HG03571 (cell line): ENCODE measurements around the gene SLC39A11.

Experiments
- ATAC-seq: cut with Tn5 transposase; IDR thresholded peaks from one replicate; pipeline ENCODE4 v1.9.1; 2021; ENCODE audit not compliant: unreplicated experiment

The SLC39A11 gene

DNA sequence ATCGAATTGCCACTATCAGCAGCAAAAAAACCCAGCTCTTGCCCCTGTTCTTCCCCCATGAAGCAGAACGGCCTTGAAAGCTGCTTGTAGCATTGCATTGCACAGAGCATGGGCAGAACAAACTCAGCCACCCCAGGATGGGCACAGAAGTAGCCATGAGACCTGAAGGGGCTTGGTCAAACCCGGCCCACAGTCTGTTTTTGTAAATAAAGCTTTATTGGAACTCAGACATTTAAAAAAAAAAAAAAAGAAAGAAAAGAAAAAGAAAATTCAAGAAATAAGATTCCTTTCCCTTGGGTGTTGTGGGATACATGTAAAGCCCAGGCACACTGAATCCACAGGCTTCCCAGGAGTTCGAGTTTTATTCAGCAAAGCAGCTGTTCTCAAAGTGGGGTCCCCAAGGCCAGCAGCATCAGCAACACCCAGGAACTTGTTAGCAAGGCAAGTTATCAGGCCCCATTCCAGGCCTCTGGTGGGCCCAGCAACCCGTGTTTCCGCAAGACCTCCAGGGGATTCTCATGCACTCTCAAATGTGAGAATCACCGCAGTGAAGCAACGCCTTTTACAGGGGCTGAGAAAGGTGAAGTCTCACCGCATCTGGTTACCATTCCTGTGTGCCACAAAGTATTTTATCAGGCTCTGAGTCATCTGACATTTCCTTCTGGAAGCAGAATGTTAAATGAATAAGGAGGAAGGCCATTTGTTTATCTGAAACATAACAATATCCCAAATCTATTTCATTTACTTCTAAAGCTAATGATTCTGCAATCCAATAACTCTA, 108.2 kb downstream of the SLC39A11 start:
- ATAC-seq, result no peak

DNA sequence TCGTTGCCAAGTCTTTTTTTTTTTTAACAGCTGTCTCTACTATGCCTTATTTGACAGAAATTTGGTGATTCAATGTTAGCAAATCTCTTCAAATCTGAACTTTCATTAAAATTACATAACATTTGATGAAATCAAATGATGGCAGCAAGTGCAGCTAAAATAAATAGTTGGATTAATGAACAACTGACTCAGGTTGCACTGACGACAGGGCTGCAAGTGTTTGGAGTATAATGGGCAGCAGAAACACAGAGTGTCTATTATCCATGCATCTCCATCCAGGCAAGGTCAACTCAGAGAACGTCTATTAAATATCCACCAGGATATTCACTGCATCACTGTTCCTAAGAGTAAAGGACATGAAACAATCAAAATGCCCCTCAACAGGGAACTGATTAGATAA, 109.8 kb downstream of the SLC39A11 start:
- ATAC-seq, result no peak

DNA sequence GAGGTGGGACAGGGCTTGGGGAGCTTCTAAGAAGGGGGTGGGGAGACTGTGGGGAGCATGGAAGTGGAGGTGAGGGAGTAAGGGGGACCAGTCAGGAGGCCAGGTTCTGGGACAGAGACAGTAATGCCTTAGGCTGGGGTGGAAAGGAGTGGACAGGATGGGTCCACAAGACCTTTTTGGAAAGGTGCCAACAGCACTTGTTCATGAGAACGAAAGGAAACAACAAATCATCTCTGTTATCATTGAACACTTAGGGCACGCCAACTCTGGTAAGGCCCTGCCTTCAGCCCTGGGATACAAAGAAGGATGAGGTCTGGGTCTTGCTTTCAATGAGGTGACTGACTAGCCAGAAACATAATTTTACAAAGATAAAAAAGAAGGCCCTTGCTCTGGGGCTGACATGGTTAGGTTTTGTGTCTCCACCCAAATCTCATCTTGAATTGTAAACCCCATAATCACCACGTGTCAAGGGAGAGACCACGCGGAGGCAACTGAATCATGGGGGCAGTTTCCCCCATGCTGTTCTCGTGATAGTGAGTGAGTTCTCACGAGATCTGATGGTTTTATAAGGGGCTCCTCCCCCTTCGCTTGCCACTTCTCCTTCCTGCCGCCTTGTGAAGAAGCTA, 113.8 kb downstream of the SLC39A11 start:
- ATAC-seq, result no peak

DNA sequence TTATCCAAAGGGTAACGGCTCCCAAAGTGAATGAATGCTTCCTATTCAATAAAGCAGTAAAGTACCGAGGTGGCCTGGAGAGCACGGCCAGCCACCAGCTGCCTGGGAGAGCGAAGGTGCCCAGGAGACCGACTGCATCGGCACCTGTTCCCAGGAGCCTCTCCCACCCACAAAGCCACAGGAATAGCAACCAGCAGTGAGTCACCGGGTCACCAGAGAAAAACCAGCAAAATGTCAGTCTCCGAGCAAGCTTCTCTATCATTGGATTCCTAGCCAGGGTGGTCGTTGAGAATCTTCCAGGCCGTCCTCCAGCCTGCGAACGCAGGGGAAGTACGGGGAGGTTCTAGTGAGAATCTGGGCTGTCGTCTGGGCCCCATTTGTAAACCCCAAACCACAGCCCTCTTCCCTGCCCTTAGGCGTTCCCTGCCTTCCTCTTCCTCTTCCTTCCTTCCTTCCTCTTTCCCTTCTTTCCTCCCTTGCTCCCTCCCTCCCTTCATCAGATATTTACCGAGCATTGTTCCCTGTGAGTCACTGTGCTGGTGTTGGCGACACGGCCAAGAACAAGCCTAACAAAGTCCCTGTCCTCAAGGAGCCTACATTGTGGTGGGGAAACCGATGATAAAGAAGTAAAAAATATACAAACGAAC, 114.6 kb downstream of the SLC39A11 start:
- no peak for ATAC-seq

DNA sequence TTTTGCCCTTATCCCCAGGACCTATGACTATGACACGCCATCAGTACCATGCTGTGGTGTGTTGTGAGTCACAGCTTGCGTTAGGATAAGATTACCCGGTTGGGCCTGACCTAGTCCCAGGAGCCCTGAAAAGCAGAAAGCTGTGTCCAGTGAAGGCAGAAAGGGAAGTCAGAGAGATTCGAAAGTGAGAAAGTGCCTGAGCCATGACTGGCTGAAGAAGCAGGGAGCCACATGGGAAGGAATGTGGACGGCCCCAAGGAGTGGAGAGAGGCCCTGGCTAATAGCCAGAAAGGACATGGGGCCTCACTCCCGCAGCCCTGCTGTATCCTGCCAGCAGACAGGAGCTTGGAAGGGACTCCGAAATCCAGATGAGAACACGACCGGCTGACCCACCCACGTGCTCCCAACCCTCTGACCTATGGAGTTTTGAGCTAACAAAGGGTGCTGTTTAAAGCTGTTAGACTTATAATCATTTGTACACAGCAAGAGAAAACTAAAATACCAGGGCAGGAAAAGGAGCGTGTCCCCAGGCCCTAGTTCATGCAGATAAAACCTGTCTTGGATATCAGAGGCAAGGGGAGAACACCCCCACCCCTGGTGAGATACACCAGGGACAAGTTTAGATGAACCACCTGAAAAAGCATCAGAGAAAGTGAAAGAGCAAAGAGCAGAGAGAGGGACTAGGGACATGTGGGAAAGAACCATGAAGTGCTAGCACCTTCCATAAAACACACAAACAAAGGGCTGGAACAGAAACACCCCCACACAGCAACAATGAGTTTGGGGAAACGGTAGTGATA, 115.3 kb downstream of the SLC39A11 start:
- no peak for ATAC-seq

DNA sequence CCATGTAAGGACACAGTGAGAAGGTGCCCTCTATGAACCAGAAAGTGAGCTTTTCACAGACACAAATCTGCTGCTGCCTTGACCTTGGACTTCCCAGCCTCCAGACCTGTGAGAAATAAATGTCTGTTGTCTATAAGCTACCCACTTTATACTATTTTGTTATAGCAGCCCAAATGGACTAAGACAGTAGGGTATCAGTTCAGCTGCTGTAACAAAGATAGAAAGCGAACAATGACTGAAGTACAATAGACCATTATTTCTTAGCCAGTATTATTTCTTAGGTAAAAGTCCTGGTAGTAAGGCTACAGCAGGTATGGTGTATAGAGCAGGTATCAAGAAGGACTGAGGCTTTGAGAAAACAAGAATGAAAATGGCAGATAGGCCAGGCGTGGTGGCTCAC, 117.0 kb downstream of the SLC39A11 start:
- ATAC-seq, result no peak

DNA sequence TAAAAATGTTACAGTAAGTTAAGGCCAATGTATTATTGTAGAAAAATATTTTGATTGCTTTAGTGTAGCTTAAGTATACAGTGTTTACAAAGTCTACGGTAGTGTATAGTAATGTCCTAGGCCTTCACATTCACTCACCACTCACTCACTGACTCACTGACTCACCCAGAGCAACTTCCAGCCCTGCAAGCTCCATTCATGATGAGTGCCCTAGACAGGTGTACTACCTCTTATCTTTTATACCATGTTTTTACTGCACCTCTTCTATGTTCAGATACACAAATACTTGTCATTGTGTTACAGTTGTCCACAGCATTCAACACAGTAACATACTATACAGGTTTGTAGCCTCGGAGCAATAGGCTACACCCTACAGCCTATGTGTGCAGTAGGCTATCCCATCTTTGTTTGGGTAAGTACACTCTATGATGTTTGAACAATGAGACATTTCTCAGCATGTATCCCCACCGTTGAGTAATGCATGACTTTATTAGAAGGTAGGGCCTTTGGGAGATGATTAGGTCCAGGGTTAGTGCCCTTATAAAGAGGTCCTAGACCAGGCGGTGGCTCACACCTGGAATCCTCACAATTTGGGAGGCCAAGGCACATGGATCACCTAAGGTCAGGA, 117.8 kb downstream of the SLC39A11 start:
- ATAC-seq, result no peak

DNA sequence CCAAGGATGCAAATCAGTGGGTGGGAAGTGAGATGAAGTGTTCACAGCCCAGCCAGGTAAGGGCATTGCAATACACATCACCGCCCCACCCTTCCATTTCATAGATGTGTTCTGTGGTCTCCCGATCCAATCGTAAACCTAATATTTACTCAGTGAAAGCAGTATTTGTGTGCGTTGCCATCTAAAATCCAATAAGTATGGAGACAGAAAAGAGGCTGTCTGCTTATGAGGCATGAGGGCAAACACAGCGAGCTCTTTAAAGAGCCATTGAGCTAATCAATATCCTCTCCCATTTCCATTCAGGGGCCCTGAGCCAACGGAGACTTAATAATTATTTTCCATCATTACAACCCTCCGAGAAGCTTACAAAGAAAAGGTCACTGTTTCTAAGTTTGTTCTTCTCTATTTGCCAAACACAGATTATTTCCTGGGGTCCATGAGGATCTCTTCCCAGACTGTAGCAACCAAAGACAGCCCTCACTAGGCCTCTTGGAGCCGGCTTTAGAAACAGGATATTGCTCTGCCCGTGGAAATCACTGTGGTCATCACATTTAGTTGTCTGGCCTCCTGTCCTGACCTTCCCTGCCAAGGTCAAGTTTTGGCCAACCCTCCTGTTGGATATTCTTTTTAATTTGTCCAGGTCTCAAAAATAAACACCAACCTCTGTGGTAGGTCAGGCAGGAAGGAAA, 120.1 kb downstream of the SLC39A11 start:
- ATAC-seq, result no peak

DNA sequence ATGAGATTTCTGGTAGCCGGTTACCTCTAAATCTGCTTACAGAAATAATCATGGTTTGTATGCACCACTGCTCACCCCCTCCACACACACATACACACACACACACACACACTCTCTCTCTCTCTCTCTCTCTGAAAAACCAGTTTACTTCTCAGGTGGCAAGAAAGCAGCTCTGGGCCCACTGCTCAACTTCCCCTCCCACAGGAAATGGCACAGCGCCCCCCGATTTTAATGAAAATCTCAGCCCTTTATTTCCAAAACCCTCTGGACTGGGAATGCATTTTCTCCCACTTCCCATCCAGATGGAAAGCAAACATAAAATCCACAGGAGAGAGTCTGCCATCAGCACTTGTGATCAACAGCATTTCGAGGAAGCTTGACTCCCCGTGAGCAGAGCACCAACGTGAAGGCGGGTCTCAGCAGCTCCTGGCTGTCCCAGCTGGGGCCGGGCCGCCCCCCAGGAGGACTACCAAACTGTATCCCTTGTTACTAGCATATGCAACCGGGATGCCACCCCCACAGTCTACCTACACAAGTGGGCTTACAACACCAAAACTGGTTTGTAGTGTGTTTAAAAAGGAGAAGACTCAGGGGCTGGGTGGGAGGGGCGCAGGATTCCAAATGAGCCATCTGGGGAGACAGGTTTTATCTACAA, 121.1 kb downstream of the SLC39A11 start:
- ATAC-seq, result no peak

DNA sequence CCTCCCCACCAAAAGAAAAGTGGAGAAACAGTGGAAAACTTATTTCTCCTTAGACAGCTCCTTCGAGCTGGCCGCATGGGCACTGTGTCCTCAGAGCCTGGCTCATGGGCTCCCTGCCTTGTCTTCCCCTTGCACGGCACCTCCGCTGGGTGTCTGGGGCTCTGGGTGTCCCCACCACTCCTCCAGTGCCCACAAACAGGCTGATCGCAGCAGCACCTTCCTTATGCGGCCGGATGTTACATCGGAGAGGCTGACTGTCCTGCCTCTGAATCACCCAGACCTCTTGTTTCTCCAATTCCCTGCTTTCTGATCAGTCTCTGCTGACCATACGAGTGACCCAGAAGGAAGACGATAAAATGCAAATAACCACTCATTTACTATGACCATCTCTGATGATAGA, 121.7 kb downstream of the SLC39A11 start:
- ATAC-seq, result no peak

DNA sequence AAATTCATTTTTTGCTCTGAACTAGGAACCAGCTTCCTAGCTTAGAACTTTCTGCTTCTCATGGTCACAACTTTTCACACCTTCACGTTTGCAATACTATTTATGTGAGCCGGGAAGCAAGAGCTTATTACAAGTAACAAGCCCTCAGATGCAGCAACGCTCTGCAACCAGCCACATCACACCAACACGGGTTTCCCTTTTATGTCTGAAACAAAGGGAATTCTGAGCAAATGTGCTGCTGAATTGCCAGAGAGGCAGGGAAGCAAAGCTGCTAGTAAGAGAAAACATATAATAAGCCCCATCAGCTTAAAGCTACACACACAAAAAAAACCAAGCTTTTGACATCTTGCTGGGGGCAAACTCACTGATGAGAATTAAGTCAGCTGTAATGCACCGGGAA, 122.2 kb downstream of the SLC39A11 start:
- no peak for ATAC-seq

DNA sequence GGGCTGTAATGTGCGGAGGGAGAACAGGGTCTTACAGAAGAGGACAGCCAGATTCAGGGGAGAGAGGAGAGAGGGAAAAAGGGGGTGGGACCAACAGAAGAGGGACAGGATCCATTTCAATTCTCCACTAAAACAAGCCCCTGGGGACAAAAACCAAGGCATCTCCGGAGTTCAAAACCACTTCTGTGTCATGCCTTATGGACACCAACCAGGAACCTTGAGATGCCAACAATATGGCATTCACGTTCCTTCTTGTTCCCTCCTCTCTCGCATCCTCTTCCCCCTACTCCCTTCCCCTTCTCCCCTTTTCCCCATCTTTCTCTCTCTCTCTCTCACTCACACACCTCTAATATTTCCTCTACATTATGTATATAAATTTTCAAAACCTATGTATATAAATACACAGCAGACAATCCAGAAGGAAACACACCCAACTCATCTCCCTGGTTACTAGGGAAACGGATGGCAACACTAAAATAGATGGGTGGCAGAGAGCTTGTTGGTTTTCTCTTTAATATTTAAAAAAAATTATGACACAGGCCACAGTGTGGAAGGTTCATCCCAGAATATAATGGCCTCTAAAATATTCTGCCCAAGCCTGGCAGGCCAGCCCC, 123.1 kb downstream of the SLC39A11 start:
- ATAC-seq, result no peak

DNA sequence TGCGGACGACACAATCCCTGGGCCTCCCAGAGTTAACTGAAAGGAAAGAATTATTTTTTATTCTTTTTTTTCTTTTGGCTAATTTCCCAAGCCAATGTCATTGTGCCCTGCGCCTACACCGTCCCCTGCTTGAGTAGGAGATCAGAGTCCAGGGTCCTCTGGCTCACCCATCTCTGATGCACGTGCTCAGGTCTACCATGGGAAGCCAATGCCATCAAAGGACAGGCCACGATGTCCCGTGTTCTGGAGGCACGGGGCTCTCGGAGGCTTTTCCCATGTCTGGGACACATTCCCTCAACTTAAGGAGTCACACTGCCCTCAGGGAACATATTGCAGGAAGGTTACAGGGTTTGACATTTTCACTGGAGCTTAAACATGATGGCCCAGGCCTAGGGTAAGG, 123.7 kb downstream of the SLC39A11 start:
- no peak for ATAC-seq

DNA sequence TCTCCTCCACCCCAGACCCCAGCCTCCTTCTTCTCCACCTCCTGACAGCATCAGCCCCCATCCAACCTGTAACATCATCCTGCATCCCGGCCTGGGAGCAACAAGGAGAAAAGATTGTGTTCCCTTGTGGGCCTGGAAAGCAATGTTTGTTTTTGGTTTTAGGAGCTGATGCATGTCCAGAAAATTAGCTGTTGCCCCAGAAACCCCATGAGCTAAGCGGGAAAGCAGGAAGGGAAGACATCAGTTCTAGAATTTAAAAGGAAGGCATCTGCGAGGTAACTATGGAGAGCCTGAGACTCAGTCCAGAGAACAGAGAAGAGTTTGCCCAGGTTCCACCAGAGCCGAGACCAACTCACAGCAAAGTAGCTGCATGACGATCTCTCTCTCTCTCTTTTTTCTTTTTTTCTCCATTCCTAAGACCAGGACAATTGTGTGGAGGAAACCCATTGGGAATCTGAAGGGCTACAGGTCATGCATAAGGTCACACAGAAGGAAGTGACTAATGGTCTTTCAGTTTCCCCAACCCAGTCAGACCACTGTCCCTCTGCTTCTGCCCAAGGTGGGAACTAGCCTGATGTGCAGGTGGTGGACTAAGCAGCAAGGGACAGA, 124.4 kb downstream of the SLC39A11 start:
- no peak for ATAC-seq

DNA sequence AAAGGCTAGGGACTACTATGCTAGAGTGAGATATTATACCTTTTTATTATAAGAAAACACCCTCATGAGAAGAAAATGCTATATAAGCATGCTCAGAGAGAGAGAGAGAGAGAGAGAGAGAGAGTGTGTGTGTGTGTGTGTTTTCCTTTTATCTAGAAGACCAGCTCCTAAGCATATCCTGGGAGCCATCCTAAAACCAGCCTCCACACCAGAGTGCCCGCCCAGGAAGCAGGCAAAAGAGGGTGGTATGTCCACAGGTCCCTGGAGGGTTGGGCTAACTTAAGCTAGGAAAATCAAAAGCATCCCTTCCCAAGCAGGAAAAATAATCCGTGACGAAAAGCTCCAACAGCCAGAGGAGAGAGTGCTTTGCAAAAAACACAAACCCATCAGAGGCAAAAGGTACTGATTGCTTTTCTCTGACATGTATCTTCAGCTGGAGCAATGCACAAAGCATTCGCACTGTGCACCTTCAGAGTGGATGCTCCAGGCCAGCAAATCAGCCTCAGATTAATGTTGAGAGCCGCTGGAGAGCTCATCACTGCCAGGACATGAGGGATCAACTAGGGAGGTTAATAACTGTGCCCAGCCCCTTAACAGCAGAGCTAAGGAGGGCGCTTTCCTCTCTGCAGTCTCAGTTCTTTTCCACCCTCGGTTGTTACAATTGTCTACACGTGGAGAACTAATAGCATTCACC, 125.1 kb downstream of the SLC39A11 start:
- no peak for ATAC-seq

DNA sequence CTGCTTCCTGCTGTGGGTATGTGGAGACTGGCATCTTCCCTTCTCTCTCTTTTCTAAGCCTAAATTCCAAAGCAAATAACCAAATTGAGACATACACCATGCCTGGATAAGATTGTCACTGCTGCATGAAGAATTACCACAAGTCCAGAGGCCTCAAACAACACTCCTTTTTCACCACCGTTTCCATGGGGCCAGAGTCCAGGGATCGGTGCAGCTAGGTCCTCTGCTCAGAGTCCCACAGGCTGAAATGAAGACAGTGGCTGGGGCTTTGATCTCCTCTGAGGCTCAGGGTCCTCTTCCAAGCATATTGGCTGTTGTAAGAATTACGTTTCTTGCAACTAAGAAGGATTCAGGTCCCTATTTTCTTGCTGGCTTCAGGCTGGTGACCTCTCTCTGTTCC, 130.4 kb downstream of the SLC39A11 start:
- ATAC-seq, result no peak

DNA sequence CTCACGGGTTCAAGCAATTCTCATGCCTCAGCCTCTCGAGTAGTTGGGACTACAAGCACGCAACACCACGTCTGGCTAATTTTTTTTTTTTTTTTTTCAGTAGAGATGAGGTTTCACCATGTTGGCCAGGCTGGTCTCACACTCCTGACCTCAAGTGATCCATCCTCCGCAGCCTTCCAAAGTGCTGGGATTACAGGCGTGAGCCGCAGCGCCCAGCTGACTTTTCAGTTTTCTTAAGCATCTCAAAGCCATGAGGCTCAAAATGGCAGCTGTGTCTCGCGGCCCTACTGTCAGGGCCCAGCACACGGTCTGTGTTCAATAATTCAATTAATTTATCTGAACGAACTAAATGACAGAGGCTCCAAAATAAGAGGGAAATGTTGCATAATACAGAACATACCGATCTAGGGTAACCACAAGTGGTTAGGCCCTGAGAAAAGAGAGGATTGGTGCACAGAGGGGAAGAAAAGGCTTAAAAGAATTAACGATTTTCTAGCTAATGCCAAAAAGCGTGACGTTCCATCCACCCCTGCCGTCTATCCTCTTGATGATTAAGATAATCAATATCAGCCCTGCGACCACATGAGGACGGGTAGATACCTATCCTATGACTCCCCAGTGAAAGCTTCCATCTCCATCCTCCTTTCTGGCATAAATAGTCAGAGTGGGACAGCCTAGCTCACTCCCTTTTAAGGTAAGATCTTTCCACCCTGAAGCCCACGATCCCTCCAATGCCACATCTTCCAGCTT, 136.9 kb downstream of the SLC39A11 start:
- ATAC-seq, result no peak

DNA sequence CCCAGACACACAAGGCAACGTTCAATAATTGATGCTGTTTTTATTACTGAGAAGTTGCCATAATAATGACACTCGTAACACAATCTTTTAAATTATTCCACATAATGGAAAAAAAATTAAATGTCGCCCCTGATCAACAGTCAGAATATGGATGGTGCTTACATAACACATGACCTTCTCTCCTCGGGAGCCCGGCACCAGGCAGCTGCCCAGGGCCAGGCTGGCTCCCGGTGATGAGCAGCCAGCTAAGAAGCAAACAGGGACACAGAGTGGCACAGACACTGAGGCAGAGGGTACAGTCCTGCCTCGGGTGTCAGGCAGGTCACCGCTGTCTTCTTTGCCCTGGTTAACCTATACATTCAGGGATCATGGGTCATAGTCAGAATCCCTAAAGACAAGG, 137.9 kb downstream of the SLC39A11 start:
- ATAC-seq, result no peak
